ENCODE results near the gene CPEB4. TPM values are rescaled to one million over a fixed set of nuclear protein-coding genes. Genes with fewer than 3 reads are reported as not detected.

CPEB4 gene
- total and polyA plus RNA-seq, 5 donors from 2014 or later, result 3.4 to 42.7 (median 4.7) TPM

DNA sequence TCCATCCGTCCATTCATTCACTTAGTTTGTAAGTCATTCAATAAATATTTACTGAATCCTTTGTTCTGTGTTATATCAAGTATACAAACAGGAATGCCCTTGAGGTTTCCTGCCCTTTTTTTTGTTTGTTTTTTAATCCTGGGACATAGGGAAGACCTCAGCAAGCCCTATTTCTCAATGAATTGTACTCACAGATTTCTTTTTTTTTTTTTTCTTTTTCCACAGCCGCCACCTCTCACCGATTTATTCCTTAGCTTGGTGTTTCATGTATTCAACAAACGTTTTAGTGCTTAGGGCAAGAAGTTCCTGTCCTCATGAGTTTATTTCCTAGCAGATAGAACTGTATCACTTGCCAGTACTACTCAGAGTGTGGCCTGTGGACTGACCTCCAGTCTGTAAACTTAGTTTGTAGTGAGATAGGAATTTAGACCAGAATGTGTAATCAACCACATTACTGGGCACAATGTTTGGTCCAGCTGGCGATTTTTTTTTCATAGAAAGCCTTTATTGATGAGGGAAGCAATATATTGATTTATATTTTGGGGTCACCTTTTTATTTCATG lies 65.5 kb downstream of the CPEB4 start:
- no peaks in the 10 kb centered on the region for H3K27me3 ChIP-seq (ENCODE audit: control insufficient read depth, insufficient read depth, low read length)
- peak overlapping the region in 1 of 3 donors; percentile 38 for H3K27ac Mint-ChIP-seq
- no peak overlapping the region for H3K4me3 ChIP-seq (ENCODE audit: low read depth, low read length)
- H3K4me3 Mint-ChIP-seq, result no peak overlapping the region
- no peak for ATAC-seq (ENCODE audit: low read depth in 2 of 2)
- peaks cover 71% of the 10 kb centered on the region for H3K36me3 ChIP-seq (ENCODE audit: control insufficient read depth, insufficient read depth, low read length)
- H3K9me3 Mint-ChIP-seq, result no peaks in the 10 kb centered on the region
- no peaks in the 10 kb centered on the region for H3K4me1 ChIP-seq (ENCODE audit: control insufficient read depth, insufficient read depth, low read length, poor library complexity, severe bottlenecking)
- H3K27ac ChIP-seq (ENCODE audit: insufficient read depth, low read length, poor library complexity, severe bottlenecking), result no peak overlapping the region
- no peaks in the 10 kb centered on the region for H3K9me3 ChIP-seq (ENCODE audit: control insufficient read depth in 2 of 2, low read length in 2 of 2)
- H3K4me1 Mint-ChIP-seq, result peaks cover 0 to 5% (median 2%) of the 10 kb centered on the region in 4 donors
- no peaks in the 10 kb centered on the region for H3K27me3 Mint-ChIP-seq
- no peak for DNase-seq
- H3K36me3 Mint-ChIP-seq, result peaks cover 59% of the 10 kb centered on the region

DNA sequence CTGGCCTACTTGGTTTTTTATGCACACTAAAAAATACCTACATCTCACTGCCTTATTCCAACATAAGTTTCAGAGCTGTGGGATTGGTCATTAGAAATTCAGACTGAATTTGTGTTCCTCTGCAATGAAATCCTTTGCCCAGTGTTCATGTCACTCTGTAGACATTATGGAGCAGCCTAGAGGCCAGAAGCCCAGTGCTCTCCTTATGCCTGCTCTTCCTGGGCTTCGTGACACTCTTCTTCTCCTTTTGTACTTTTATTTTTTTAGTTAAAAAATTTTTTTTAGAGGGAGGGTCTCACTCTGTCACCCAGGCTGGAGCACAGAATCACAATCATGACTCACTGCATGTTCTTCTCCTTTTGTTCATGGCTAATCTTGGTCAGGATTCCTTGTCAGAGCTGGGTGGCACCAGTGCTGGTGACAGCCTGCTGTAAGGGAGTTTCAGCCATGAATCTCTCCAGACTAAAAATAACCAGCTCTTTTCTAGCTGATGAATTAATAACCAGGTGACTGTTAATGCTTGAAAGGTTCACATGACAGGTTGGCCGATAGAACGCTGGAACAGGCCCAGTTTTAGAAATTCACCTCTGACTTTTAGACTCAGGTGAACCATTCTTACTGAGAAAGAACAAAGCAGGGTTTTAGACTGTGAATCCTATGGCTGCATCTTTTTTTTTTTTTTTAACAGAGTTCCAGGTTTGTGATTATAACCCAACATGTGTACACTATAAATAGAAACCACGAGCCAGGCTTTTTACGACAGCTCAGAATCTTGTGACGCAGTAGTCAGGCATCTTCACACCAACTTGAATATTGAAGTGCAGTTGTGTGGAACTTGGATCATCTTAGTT lies 66.7 kb downstream of the CPEB4 start:
- H3K9me3 ChIP-seq (ENCODE audit: control insufficient read depth in 2 of 2, low read length in 2 of 2), result no peaks in the 10 kb centered on the region
- Mint-ChIP-seq H3K36me3 (peaks cover 49% of the 10 kb centered on the region), H3K9me3 (no peaks in the 10 kb centered on the region), H3K4me3 (no peak overlapping the region), H3K4me1 (peaks cover 0 to 4% (median under 1%) of the 10 kb centered on the region in 4 donors), H3K27me3 (no peaks in the 10 kb centered on the region), H3K27ac (peak overlapping the region in 1 of 3 donors; percentile 38)
- no peak overlapping the region for H3K27ac ChIP-seq (ENCODE audit: insufficient read depth, low read length, poor library complexity, severe bottlenecking)
- H3K27me3 ChIP-seq (ENCODE audit: control insufficient read depth, insufficient read depth, low read length), result no peaks in the 10 kb centered on the region
- H3K4me1 ChIP-seq (ENCODE audit: control insufficient read depth, insufficient read depth, low read length, poor library complexity, severe bottlenecking), result no peaks in the 10 kb centered on the region
- H3K4me3 ChIP-seq (ENCODE audit: low read depth, low read length), result no peak overlapping the region
- DNase-seq, result no peak
- no peak for ATAC-seq (ENCODE audit: low read depth in 2 of 2)
- H3K36me3 ChIP-seq (ENCODE audit: control insufficient read depth, insufficient read depth, low read length), result peaks cover 64% of the 10 kb centered on the region

DNA sequence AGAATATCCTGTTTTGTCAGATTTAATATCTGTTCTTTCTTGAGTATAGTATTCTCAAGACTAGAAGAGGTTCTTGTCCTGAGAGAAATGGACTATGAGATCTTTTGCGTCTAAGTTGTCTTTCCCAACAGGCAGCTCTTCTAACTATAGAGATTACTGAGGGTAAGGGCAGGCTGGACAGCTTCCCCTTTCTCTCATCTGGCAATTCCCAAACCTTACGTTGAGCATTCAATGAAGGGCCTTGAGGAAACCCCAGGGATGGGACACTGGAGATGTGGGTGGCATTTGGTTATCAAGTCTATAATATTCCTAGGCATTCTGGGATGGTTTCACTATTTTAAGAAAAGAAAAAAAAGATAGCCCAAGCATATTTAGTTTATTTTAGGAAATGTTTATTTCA lies 72.8 kb downstream of the CPEB4 start:
- H3K27ac ChIP-seq (ENCODE audit: insufficient read depth, low read length, poor library complexity, severe bottlenecking), result no peak overlapping the region
- ATAC-seq (ENCODE audit: low read depth in 2 of 2) (no peak), DNase-seq (no peak)
- H3K36me3 ChIP-seq (ENCODE audit: control insufficient read depth, insufficient read depth, low read length), result peaks cover 8% of the 10 kb centered on the region
- H3K4me3 ChIP-seq (ENCODE audit: low read depth, low read length), result no peak overlapping the region
- Mint-ChIP-seq H3K27ac (no peak overlapping the region), H3K9me3 (no peaks in the 10 kb centered on the region), H3K4me1 (peaks cover 0 to 9% (median 2%) of the 10 kb centered on the region in 4 donors), H3K4me3 (no peak overlapping the region), H3K27me3 (no peaks in the 10 kb centered on the region), H3K36me3 (peaks cover 7% of the 10 kb centered on the region)
- no peaks in the 10 kb centered on the region for H3K4me1 ChIP-seq (ENCODE audit: control insufficient read depth, insufficient read depth, low read length, poor library complexity, severe bottlenecking)
- no peaks in the 10 kb centered on the region for H3K27me3 ChIP-seq (ENCODE audit: control insufficient read depth, insufficient read depth, low read length)
- no peaks in the 10 kb centered on the region for H3K9me3 ChIP-seq (ENCODE audit: control insufficient read depth in 2 of 2, low read length in 2 of 2)

- Mint-ChIP-seq H3K4me1 (peaks cover 0 to 9% (median 2%) of the 10 kb centered on the region in 4 donors), H3K27ac (no peak overlapping the region), H3K27me3 (no peaks in the 10 kb centered on the region), H3K4me3 (no peak overlapping the region), H3K36me3 (peaks cover 3% of the 10 kb centered on the region), H3K9me3 (no peaks in the 10 kb centered on the region)
- no peak for ATAC-seq (ENCODE audit: low read depth in 2 of 2)
- no peak for DNase-seq
- no peak overlapping the region for H3K27ac ChIP-seq (ENCODE audit: insufficient read depth, low read length, poor library complexity, severe bottlenecking)
- H3K4me1 ChIP-seq (ENCODE audit: control insufficient read depth, insufficient read depth, low read length, poor library complexity, severe bottlenecking), result no peaks in the 10 kb centered on the region
- H3K9me3 ChIP-seq (ENCODE audit: control insufficient read depth in 2 of 2, low read length in 2 of 2), result no peaks in the 10 kb centered on the region
- H3K36me3 ChIP-seq (ENCODE audit: control insufficient read depth, insufficient read depth, low read length), result peaks cover 4% of the 10 kb centered on the region
- no peaks in the 10 kb centered on the region for H3K27me3 ChIP-seq (ENCODE audit: control insufficient read depth, insufficient read depth, low read length)
- H3K4me3 ChIP-seq (ENCODE audit: low read depth, low read length), result no peak overlapping the region
Observed at GRCh38 chr5:173961418-173961817, 73.3 kb downstream of the CPEB4 start.

GRCh38 chr5:173962436-173962972 lies 74.4 kb downstream of the CPEB4 start:
- Mint-ChIP-seq H3K27ac (peak overlapping the region in 1 of 3 donors; percentile 6), H3K4me3 (no peak overlapping the region), H3K27me3 (no peaks in the 10 kb centered on the region), H3K9me3 (no peaks in the 10 kb centered on the region), H3K36me3 (peaks cover 3% of the 10 kb centered on the region), H3K4me1 (peaks cover 0 to 9% (median 2%) of the 10 kb centered on the region in 4 donors)
- H3K4me3 ChIP-seq (ENCODE audit: low read depth, low read length), result no peak overlapping the region
- DNase-seq (no peak), ATAC-seq (ENCODE audit: low read depth in 2 of 2) (no peak)
- no peaks in the 10 kb centered on the region for H3K4me1 ChIP-seq (ENCODE audit: control insufficient read depth, insufficient read depth, low read length, poor library complexity, severe bottlenecking)
- no peaks in the 10 kb centered on the region for H3K9me3 ChIP-seq (ENCODE audit: control insufficient read depth in 2 of 2, low read length in 2 of 2)
- H3K27ac ChIP-seq (ENCODE audit: insufficient read depth, low read length, poor library complexity, severe bottlenecking), result no peak overlapping the region
- H3K36me3 ChIP-seq (ENCODE audit: control insufficient read depth, insufficient read depth, low read length), result no peaks in the 10 kb centered on the region
- H3K27me3 ChIP-seq (ENCODE audit: control insufficient read depth, insufficient read depth, low read length), result no peaks in the 10 kb centered on the region

- Mint-ChIP-seq H3K27ac (peak overlapping the region in 2 of 3 donors; percentile 6 to 76), H3K27me3 (no peaks in the 10 kb centered on the region), H3K4me1 (peaks cover 0 to 9% (median 2%) of the 10 kb centered on the region in 4 donors), H3K4me3 (no peak overlapping the region), H3K9me3 (no peaks in the 10 kb centered on the region), H3K36me3 (no peaks in the 10 kb centered on the region)
- Histone ChIP-seq H3K4me3 (ENCODE audit: low read depth, low read length) (no peak overlapping the region), H3K4me1 (ENCODE audit: control insufficient read depth, insufficient read depth, low read length, poor library complexity, severe bottlenecking) (no peaks in the 10 kb centered on the region), H3K27me3 (ENCODE audit: control insufficient read depth, insufficient read depth, low read length) (no peaks in the 10 kb centered on the region), H3K9me3 (ENCODE audit: control insufficient read depth in 2 of 2, low read length in 2 of 2) (no peaks in the 10 kb centered on the region), H3K36me3 (ENCODE audit: control insufficient read depth, insufficient read depth, low read length) (no peaks in the 10 kb centered on the region), H3K27ac (ENCODE audit: insufficient read depth, low read length, poor library complexity, severe bottlenecking) (no peak overlapping the region)
- ATAC-seq (ENCODE audit: low read depth in 2 of 2), result no peak
- DNase-seq, result no peak
Observed at GRCh38 chr5:173963182-173963838, 75.2 kb downstream of the CPEB4 start.

GRCh38 chr5:173963867-173964441 lies 75.8 kb downstream of the CPEB4 start:
- Histone ChIP-seq H3K4me3 (ENCODE audit: low read depth, low read length) (no peak overlapping the region), H3K27ac (ENCODE audit: insufficient read depth, low read length, poor library complexity, severe bottlenecking) (no peak overlapping the region), H3K4me1 (ENCODE audit: control insufficient read depth, insufficient read depth, low read length, poor library complexity, severe bottlenecking) (no peaks in the 10 kb centered on the region), H3K36me3 (ENCODE audit: control insufficient read depth, insufficient read depth, low read length) (no peaks in the 10 kb centered on the region), H3K9me3 (ENCODE audit: control insufficient read depth in 2 of 2, low read length in 2 of 2) (no peaks in the 10 kb centered on the region), H3K27me3 (ENCODE audit: control insufficient read depth, insufficient read depth, low read length) (no peaks in the 10 kb centered on the region)
- Mint-ChIP-seq H3K27me3 (no peaks in the 10 kb centered on the region), H3K9me3 (no peaks in the 10 kb centered on the region), H3K4me1 (peaks cover 0 to 9% (median 2%) of the 10 kb centered on the region in 4 donors), H3K27ac (peak overlapping the region in 1 of 3 donors; percentile 52), H3K4me3 (no peak overlapping the region), H3K36me3 (no peaks in the 10 kb centered on the region)
- DNase-seq (no peak), ATAC-seq (ENCODE audit: low read depth in 2 of 2) (no peak)
